HCT116 (cell line): Measurements from ENCODE around the gene ATP8B4. TPM values are rescaled to one million over a fixed set of nuclear protein-coding genes. Genes with fewer than 3 reads are reported as not detected.

Experiments used
- ATAC-seq: fragments of 200-7000 bp; cut with Tn5 transposase; 2 replicates; pipeline ENCODE4 v1.9.1; 2020; ENCODE audit warnings: mild to moderate bottlenecking, moderate library complexity
- BruUV-seq: library from RNA; stranded (reverse); fragments of 400-500 nt; replicated peaks from 2 replicates; lab custom pipeline; 2021; lab: Mats Ljungman, UMichigan
- CTCF ChIA-PET: fragments of 300-600 bp; sonication (Branson Sonifier 250); formaldehyde crosslinking; loops from one replicate; lab custom pipeline; 2021; ENCODE audit warnings: antibody characterized with exemption; lab: Charles Lee
- POLR2A ChIA-PET: fragments of 300-600, 350-600 bp; sonication (Branson Sonifier 250); formaldehyde crosslinking; loops from one replicate; lab custom pipeline; 2021; ENCODE audit warnings: antibody characterized with exemption; lab: Charles Lee
- RAD21 ChIA-PET, 2 experiments: fragments of 300-600 bp; sonication (Branson Sonifier 250); formaldehyde crosslinking; loops; one replicate each; lab custom pipeline; 2023; ENCODE audit warnings: low total read pairs in 2 of 2; ENCODE audit not compliant: uncharacterized antibody in 2 of 2, unreplicated experiment in 2 of 2, low non-redundant PET in 1 of 2; lab: Charles Lee
- DNase-seq: peaks from one replicate; pipeline ENCODE4 v3.0.0-alpha.2; 2010; ENCODE audit warnings: low read depth, low spot score
- H2AFZ ChIP-seq: fragments of 200-600 bp; shearing (Covaris generic), sonication (generic); 2 replicates; pipeline ENCODE4 v1.6.1; 2017; ENCODE audit warnings: low read depth, mixed run types, mixed read lengths, antibody characterized with exemption, low read length; ENCODE audit not compliant: poor library complexity, severe bottlenecking
- H3K27ac ChIP-seq: 2 replicates; pipeline ENCODE4 v1.5.1; 2012; ENCODE audit warnings: low read depth, low read length
- H3K27me3 ChIP-seq: fragments of 200-600 bp; sonication (generic); 2 replicates; pipeline ENCODE4 v1.6.1; 2016; ENCODE audit warnings: mixed run types, low read length, mixed read lengths; ENCODE audit not compliant: insufficient read depth
- H3K36me3 ChIP-seq, 2 experiments: fragments of 200-500 bp in 1 of 2; fragments of 200-600 bp in 1 of 2; sonication (Bioruptor generic) in 1 of 2; sonication (generic) in 1 of 2; 2 replicates each; pipeline versions ENCODE4 v1.5.1 to v1.6.1; 2014 to 2016; ENCODE audit warnings: low read length in 2 of 2, inconsistent platforms in 1 of 2, mixed read lengths in 1 of 2, mixed run types in 1 of 2; ENCODE audit not compliant: insufficient read depth in 2 of 2, control insufficient read depth in 1 of 2
- H3K4me1 ChIP-seq, 2 experiments: fragments of 200-600 bp in 1 of 2; sonication (generic) in 1 of 2; 2 replicates each; pipeline versions ENCODE4 v1.5.1 to v1.6.1; 2012 to 2017; ENCODE audit warnings: low read length in 2 of 2, inconsistent platforms in 1 of 2, mild to moderate bottlenecking in 1 of 2, mixed read lengths in 1 of 2, mixed run types in 1 of 2, moderate library complexity in 1 of 2; ENCODE audit not compliant: insufficient read depth in 2 of 2, control insufficient read depth in 1 of 2
- H3K4me2 ChIP-seq: fragments of 200-600 bp; sonication (generic); 2 replicates; pipeline ENCODE4 v1.6.1; 2017; ENCODE audit warnings: mixed run types, low read length, mixed read lengths
- H3K4me3 ChIP-seq, 2 experiments: fragments of 200-600 bp in 1 of 2; sonication (generic) in 1 of 2; replicated peaks in 1 of 2; 2 replicates each; pipeline ENCODE4 v1.5.1; 2011 to 2016; ENCODE audit warnings: low read length in 2 of 2, control low read depth in 1 of 2, low read depth in 1 of 2, mild to moderate bottlenecking in 1 of 2, mixed read lengths in 1 of 2, mixed run types in 1 of 2
- H3K79me2 ChIP-seq: fragments of 200-600 bp; sonication (generic); 2 replicates; pipeline ENCODE4 v1.6.1; 2017; ENCODE audit warnings: mild to moderate bottlenecking, mixed run types, low read length, moderate library complexity, mixed read lengths; ENCODE audit not compliant: insufficient read depth
- H3K9ac ChIP-seq: fragments of 200-600 bp; sonication (generic); 2 replicates; pipeline ENCODE4 v1.6.1; 2016; ENCODE audit warnings: low read length, mixed read lengths
- H3K9me2 ChIP-seq: fragments of 200-600 bp; sonication (generic), shearing (Covaris generic); 2 replicates; pipeline ENCODE4 v1.6.1; 2017; ENCODE audit warnings: mixed run types, mild to moderate bottlenecking, moderate library complexity; ENCODE audit not compliant: insufficient read depth
- H3K9me3 ChIP-seq, 2 experiments: fragments of 200-500 bp in 1 of 2; fragments of 200-600 bp in 1 of 2; sonication (Bioruptor generic) in 1 of 2; sonication (generic) in 1 of 2; 2 replicates each; pipeline ENCODE4 v1.6.1; 2014 to 2017; ENCODE audit warnings: low read length in 2 of 2, mixed read lengths in 2 of 2, inconsistent platforms in 1 of 2, low read depth in 1 of 2, mild to moderate bottlenecking in 1 of 2, mixed run types in 1 of 2, moderate library complexity in 1 of 2; ENCODE audit not compliant: control insufficient read depth in 1 of 2, insufficient read depth in 1 of 2
- H4K20me1 ChIP-seq: fragments of 200-600 bp; sonication (generic), shearing (Covaris generic); 2 replicates; pipeline ENCODE4 v1.6.1; 2017; ENCODE audit warnings: mixed run types, mild to moderate bottlenecking, moderate library complexity; ENCODE audit not compliant: insufficient read depth
- CBX3 ChIP-seq: IDR thresholded peaks from 2 replicates; pipeline ENCODE4 v1.6.1; 2012; ENCODE audit warnings: low read depth
- ELF1 ChIP-seq: IDR thresholded peaks from 2 replicates; pipeline ENCODE4 v1.6.1; 2012; ENCODE audit warnings: low read depth, borderline replicate concordance
- JUND ChIP-seq: IDR thresholded peaks from 2 replicates; pipeline ENCODE4 v1.6.1; 2012
- RAD21 ChIP-seq: IDR thresholded peaks from 2 replicates; pipeline ENCODE4 v1.6.1; 2012; ENCODE audit warnings: low read depth, mild to moderate bottlenecking
- SRF ChIP-seq: IDR thresholded peaks from 2 replicates; pipeline ENCODE4 v1.6.1; 2012; ENCODE audit warnings: low read depth
- YY1 ChIP-seq: IDR thresholded peaks from 2 replicates; pipeline ENCODE4 v1.6.1; 2011; ENCODE audit warnings: low read length, low read depth, moderate library complexity, mild to moderate bottlenecking; ENCODE audit not compliant: insufficient replicate concordance; ENCODE audit errors: extremely low read depth
- intact Hi-C: fragments of 100-400 bp; cut with micrococcal nuclease; formaldehyde crosslinking; loops from 2 replicates; pipeline ENCODE4 v1.10.0; 2022
- total RNA-seq: library from RNA; stranded (reverse); gene quantifications from one replicate; pipeline ENCODE4 v1.2.1, GENCODE V29; 2021; ENCODE audit not compliant: unreplicated experiment
- TF ChIP-seq, protein P1 (sequence below): IDR thresholded peaks from 2 replicates; pipeline ENCODE4 v1.6.1; 2012
- TF ChIP-seq, protein P2 (sequence below): IDR thresholded peaks from 2 replicates; pipeline ENCODE4 v1.6.1; 2012; ENCODE audit warnings: low read depth
- TF ChIP-seq, protein P3 (sequence below), 3 experiments: fragments of 200-600 bp in 1 of 3; sonication (generic) in 1 of 3; IDR thresholded peaks in 2 of 3; conservative IDR thresholded peaks in 1 of 3; 2 replicates each; pipeline ENCODE4 v1.5.1; 2012 to 2017; ENCODE audit warnings: low read depth in 2 of 3, low read length in 2 of 3, antibody characterized with exemption in 1 of 3, borderline replicate concordance in 1 of 3, control low read depth in 1 of 3, mild to moderate bottlenecking in 1 of 3, mixed read lengths in 1 of 3, mixed run types in 1 of 3, moderate library complexity in 1 of 3; ENCODE audit not compliant: insufficient read depth in 1 of 3
- TF ChIP-seq, protein P4 (sequence below): IDR thresholded peaks from 2 replicates; pipeline ENCODE4 v1.6.1; 2011; ENCODE audit warnings: mild to moderate bottlenecking, low read length, moderate library complexity; ENCODE audit not compliant: insufficient replicate concordance; ENCODE audit errors: extremely low read depth

ATP8B4 gene
- total RNA-seq, 1 experiment from 2014 or later = 0.25 TPM

DNA sequence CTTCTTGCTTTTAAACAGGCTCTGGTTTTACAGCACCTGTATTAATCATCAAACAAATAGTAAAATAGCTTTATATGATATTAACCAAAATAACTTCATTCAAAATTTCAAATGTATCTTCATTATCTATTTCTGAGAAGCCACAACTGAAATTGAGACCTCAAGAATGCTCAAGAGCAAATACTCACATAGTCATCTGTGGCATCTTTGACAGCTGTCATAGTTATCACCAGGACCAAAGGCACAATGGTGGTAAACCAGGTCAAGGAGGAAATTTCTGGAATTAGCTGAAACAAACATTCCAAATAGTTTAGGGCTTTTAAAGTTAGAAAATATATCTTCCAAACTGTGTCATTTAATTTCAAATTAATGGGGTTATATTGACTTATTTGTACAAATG, 74.6 kb downstream of the ATP8B4 start:
- H3K27me3 ChIP-seq = no peaks in the 10 kb centered on the region
- no peak overlapping the region for H3K4me3 ChIP-seq
- intact Hi-C loops = no loop called here
- no peak overlapping the region for H2AFZ ChIP-seq
- H3K27ac ChIP-seq = no peak overlapping the region
- TF ChIP-seq CBX3 (no peak), SRF (no peak), RAD21 (no peak), YY1 (no peak), ELF1 (no peak), JUND (no peak)
- TF ChIP-seq, protein P1, sequence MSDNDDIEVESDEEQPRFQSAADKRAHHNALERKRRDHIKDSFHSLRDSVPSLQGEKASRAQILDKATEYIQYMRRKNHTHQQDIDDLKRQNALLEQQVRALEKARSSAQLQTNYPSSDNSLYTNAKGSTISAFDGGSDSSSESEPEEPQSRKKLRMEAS = no peak
- TF ChIP-seq, protein P2, sequence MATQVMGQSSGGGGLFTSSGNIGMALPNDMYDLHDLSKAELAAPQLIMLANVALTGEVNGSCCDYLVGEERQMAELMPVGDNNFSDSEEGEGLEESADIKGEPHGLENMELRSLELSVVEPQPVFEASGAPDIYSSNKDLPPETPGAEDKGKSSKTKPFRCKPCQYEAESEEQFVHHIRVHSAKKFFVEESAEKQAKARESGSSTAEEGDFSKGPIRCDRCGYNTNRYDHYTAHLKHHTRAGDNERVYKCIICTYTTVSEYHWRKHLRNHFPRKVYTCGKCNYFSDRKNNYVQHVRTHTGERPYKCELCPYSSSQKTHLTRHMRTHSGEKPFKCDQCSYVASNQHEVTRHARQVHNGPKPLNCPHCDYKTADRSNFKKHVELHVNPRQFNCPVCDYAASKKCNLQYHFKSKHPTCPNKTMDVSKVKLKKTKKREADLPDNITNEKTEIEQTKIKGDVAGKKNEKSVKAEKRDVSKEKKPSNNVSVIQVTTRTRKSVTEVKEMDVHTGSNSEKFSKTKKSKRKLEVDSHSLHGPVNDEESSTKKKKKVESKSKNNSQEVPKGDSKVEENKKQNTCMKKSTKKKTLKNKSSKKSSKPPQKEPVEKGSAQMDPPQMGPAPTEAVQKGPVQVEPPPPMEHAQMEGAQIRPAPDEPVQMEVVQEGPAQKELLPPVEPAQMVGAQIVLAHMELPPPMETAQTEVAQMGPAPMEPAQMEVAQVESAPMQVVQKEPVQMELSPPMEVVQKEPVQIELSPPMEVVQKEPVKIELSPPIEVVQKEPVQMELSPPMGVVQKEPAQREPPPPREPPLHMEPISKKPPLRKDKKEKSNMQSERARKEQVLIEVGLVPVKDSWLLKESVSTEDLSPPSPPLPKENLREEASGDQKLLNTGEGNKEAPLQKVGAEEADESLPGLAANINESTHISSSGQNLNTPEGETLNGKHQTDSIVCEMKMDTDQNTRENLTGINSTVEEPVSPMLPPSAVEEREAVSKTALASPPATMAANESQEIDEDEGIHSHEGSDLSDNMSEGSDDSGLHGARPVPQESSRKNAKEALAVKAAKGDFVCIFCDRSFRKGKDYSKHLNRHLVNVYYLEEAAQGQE = no peak
- TF ChIP-seq, protein P3, sequence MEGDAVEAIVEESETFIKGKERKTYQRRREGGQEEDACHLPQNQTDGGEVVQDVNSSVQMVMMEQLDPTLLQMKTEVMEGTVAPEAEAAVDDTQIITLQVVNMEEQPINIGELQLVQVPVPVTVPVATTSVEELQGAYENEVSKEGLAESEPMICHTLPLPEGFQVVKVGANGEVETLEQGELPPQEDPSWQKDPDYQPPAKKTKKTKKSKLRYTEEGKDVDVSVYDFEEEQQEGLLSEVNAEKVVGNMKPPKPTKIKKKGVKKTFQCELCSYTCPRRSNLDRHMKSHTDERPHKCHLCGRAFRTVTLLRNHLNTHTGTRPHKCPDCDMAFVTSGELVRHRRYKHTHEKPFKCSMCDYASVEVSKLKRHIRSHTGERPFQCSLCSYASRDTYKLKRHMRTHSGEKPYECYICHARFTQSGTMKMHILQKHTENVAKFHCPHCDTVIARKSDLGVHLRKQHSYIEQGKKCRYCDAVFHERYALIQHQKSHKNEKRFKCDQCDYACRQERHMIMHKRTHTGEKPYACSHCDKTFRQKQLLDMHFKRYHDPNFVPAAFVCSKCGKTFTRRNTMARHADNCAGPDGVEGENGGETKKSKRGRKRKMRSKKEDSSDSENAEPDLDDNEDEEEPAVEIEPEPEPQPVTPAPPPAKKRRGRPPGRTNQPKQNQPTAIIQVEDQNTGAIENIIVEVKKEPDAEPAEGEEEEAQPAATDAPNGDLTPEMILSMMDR (IDR thresholded peaks at IDR 0.05 in 2 of 3, conservative IDR thresholded peaks at IDR 0.05 in 1 of 3; ENCODE audit: borderline replicate concordance in 1 of 3, insufficient read depth in 1 of 3, low read depth in 2 of 3, low read length in 2 of 3) = no peak
- TF ChIP-seq, protein P4, sequence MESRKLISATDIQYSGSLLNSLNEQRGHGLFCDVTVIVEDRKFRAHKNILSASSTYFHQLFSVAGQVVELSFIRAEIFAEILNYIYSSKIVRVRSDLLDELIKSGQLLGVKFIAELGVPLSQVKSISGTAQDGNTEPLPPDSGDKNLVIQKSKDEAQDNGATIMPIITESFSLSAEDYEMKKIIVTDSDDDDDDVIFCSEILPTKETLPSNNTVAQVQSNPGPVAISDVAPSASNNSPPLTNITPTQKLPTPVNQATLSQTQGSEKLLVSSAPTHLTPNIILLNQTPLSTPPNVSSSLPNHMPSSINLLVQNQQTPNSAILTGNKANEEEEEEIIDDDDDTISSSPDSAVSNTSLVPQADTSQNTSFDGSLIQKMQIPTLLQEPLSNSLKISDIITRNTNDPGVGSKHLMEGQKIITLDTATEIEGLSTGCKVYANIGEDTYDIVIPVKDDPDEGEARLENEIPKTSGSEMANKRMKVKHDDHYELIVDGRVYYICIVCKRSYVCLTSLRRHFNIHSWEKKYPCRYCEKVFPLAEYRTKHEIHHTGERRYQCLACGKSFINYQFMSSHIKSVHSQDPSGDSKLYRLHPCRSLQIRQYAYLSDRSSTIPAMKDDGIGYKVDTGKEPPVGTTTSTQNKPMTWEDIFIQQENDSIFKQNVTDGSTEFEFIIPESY = no peak
- POLR2A ChIA-PET = no interaction called here
- no peaks in the 10 kb centered on the region for H3K36me3 ChIP-seq
- DNase-seq = no peak
- no peaks in the 10 kb centered on the region for H4K20me1 ChIP-seq
- no peaks in the 10 kb centered on the region for H3K79me2 ChIP-seq
- no peak overlapping the region for H3K9ac ChIP-seq
- CTCF ChIA-PET = no interaction called here
- no peak for ATAC-seq
- RAD21 ChIA-PET = no interaction called here
- no peaks in the 10 kb centered on the region for H3K4me1 ChIP-seq
- no TSS peak for BruUV-seq
- peaks cover 0 to 5% of the 10 kb centered on the region in 2 experiments; a peak in 1 of 4 replicates for H3K9me3 ChIP-seq
- no peak overlapping the region for H3K4me2 ChIP-seq
- H3K9me2 ChIP-seq = no peaks in the 10 kb centered on the region
